NCI-H2107 treated with DMSO at 0.1 percent for 48 hours (cell line): ENCODE results near the gene RALGPS1.
A peak's percentile ranks its signal among the peaks of the same experiment; 100 is the strongest.

Experiments
- DNase-seq: peaks from one replicate; lab custom pipeline; 2025; ENCODE audit not compliant: unreplicated experiment; lab: John Stamatoyannopoulos, UW

The RALGPS1 gene

GRCh38 chr9:127116088-127116726, 201.6 kb downstream of the RALGPS1 start:
- no peak for DNase-seq

GRCh38 chr9:127116957-127117356, 202.4 kb downstream of the RALGPS1 start:
- DNase-seq, result no peak

GRCh38 chr9:127117801-127118200, 203.2 kb downstream of the RALGPS1 start:
- DNase-seq, result no peak

- DNase-seq, result no peak
These were observed 204.2 kb downstream of the RALGPS1 start for GRCh38 chr9:127118597-127119319.

GRCh38 chr9:127119320-127119709, 204.7 kb downstream of the RALGPS1 start:
- no peak for DNase-seq

- peak; percentile 10 for DNase-seq
These were observed 207.1 kb downstream of the RALGPS1 start for GRCh38 chr9:127121628-127122175.

- peak; percentile 46 for DNase-seq
These were observed 207.8 kb downstream of the RALGPS1 start, which contains the start of gene ANGPTL2 for GRCh38 chr9:127122176-127123063. Gene ANGPTL2 (minus strand): TSS chr9:127122635. CDS start chr9:127108731, 13,904 bp downstream.

GRCh38 chr9:127123064-127123890, 208.7 kb downstream of the RALGPS1 start:
- peak; percentile 10 for DNase-seq

- DNase-seq, result no peak
These were observed 209.5 kb downstream of the RALGPS1 start for GRCh38 chr9:127124111-127124531.

- no peak for DNase-seq
These were observed 210.2 kb downstream of the RALGPS1 start for GRCh38 chr9:127124792-127125191.

GRCh38 chr9:127126971-127127370, 212.4 kb downstream of the RALGPS1 start:
- DNase-seq, result no peak

GRCh38 chr9:127128341-127129072, 213.9 kb downstream of the RALGPS1 start:
- DNase-seq, result no peak

GRCh38 chr9:127129073-127129717, 214.6 kb downstream of the RALGPS1 start:
- DNase-seq, result no peak

GRCh38 chr9:127129718-127130085, 215.1 kb downstream of the RALGPS1 start:
- DNase-seq, result no peak

- no peak for DNase-seq
These were observed 215.7 kb downstream of the RALGPS1 start for GRCh38 chr9:127130235-127130634.

- no peak for DNase-seq
These were observed 216.3 kb downstream of the RALGPS1 start for GRCh38 chr9:127130661-127131538.

GRCh38 chr9:127131871-127132270, 217.3 kb downstream of the RALGPS1 start:
- DNase-seq, result no peak

- DNase-seq, result no peak
These were observed 217.8 kb downstream of the RALGPS1 start for GRCh38 chr9:127132375-127132774.
